MM.1S (cell line): ENCODE measurements around the gene CASP12.

Experiments
- CTCF ChIP-seq: fragments of 300-600 bp; sonication (generic); IDR thresholded peaks from 2 replicates; pipeline ENCODE4 v1.5.1; 2016; ENCODE audit warnings: antibody characterized with exemption, low read length, mixed read lengths
- EZH2 ChIP-seq: fragments of 300-600 bp; sonication (generic); optimal IDR thresholded peaks from 2 replicates; pipeline ENCODE3; 2017; ENCODE audit warnings: low read depth, mild to moderate bottlenecking, antibody characterized with exemption, low read length, mixed read lengths

GRCh38 chr11:104912102-104912501 lies 13.8 kb upstream of the CASP12 start:
- TF ChIP-seq CTCF, result no peak
- no peak for TF ChIP-seq EZH2
